G401 (cell line): Measurements from ENCODE around the gene USP47. TPM values are rescaled to one million over a fixed set of nuclear protein-coding genes. Genes with fewer than 3 reads are reported as not detected.

Source experiments
- DNase-seq: peaks from one replicate; pipeline ENCODE4 v3.0.0-alpha.2; 2015; ENCODE audit warnings: low spot score
- in situ Hi-C: cut with HindIII; loops from 2 replicates; pipeline ENCODE4 v1.10.0; 2016; ENCODE audit warnings: low sequenced_read_pairs, mixed read lengths
- total RNA-seq: library from RNA; depleted of rRNA; stranded (reverse); fragments of >200 nt; shearing (Covaris generic); gene quantifications from 2 replicates; pipeline ENCODE4 v1.2.3, GENCODE V29; 2014

The USP47 gene
- total RNA-seq, 1 experiment from 2014 or later: 16.4 TPM

- DNase-seq: no peak
- in situ Hi-C loops: no loop called here
Measured at GRCh38 chr11:11858676-11859075, 16.9 kb downstream of the USP47 start.

- in situ Hi-C loops: no loop called here
- no peak for DNase-seq
Measured at GRCh38 chr11:11860103-11860979, 18.6 kb downstream of the USP47 start.

- in situ Hi-C loops: no loop called here
- no peak for DNase-seq
Measured at GRCh38 chr11:11862999-11863398, 21.2 kb downstream of the USP47 start.

- DNase-seq: no peak
- in situ Hi-C loops: no loop called here
Measured at GRCh38 chr11:11864332-11864731, 22.6 kb downstream of the USP47 start.

GRCh38 chr11:11864803-11865202 is 23.0 kb downstream of the USP47 start:
- no peak for DNase-seq
- in situ Hi-C loops: no loop called here

- DNase-seq: no peak
- in situ Hi-C loops: no loop called here
Measured at GRCh38 chr11:11865449-11865848, 23.7 kb downstream of the USP47 start.

- in situ Hi-C loops: no loop called here
Measured at GRCh38 chr11:11866203-11866602, 24.4 kb downstream of the USP47 start.

GRCh38 chr11:11867720-11868119 is 25.9 kb downstream of the USP47 start:
- in situ Hi-C loops: no loop called here

More at GRCh38 chr11:11866203-11866602, 24.4 kb downstream of the USP47 start:
- no peak for DNase-seq

GRCh38 chr11:11871991-11872401 is 30.2 kb downstream of the USP47 start:
- peak; percentile 40 for DNase-seq
- in situ Hi-C loops: no loop called here

More at GRCh38 chr11:11867720-11868119, 25.9 kb downstream of the USP47 start:
- no peak for DNase-seq

GRCh38 chr11:11876458-11876857 is 34.7 kb downstream of the USP47 start:
- no peak for DNase-seq
- in situ Hi-C loops: no loop called here

GRCh38 chr11:11880179-11880578 is 38.4 kb downstream of the USP47 start:
- in situ Hi-C loops: no loop called here
- no peak for DNase-seq

- in situ Hi-C loops: no loop called here
- no peak for DNase-seq
Measured at GRCh38 chr11:11882539-11882938, 40.8 kb downstream of the USP47 start.

- in situ Hi-C loops: no loop called here
Measured at GRCh38 chr11:11884351-11884750, 42.6 kb downstream of the USP47 start.

GRCh38 chr11:11884774-11885481 is 43.2 kb downstream of the USP47 start:
- in situ Hi-C loops: no loop called here

More at GRCh38 chr11:11884351-11884750, 42.6 kb downstream of the USP47 start:
- no peak for DNase-seq

GRCh38 chr11:11894486-11894885 is 52.7 kb downstream of the USP47 start:
- in situ Hi-C loops: no loop called here
- no peak for DNase-seq

More at GRCh38 chr11:11884774-11885481, 43.2 kb downstream of the USP47 start:
- DNase-seq: no peak

- in situ Hi-C loops: no loop called here
- no peak for DNase-seq
Measured at GRCh38 chr11:11895672-11896071, 53.9 kb downstream of the USP47 start.

- in situ Hi-C loops: no loop called here
Measured at GRCh38 chr11:11898648-11899047, 56.9 kb downstream of the USP47 start.

GRCh38 chr11:11899401-11899800 is 57.6 kb downstream of the USP47 start:
- DNase-seq: no peak

More at GRCh38 chr11:11898648-11899047, 56.9 kb downstream of the USP47 start:
- DNase-seq: no peak

GRCh38 chr11:11901929-11902328 is 60.2 kb downstream of the USP47 start:
- no peak for DNase-seq
- in situ Hi-C loops: no loop called here

More at GRCh38 chr11:11899401-11899800, 57.6 kb downstream of the USP47 start:
- in situ Hi-C loops: no loop called here

- DNase-seq: no peak
- in situ Hi-C loops: no loop called here
Measured at GRCh38 chr11:11909727-11910126, 68.0 kb downstream of the USP47 start.
